ENCODE measurements around the gene EPN1.

EPN1 gene

GRCh38 chr19:55646889-55647731 lies 27.9 kb upstream of the EPN1 start:
- no peak for DNase-seq

GRCh38 chr19:55647732-55648584 lies 27.1 kb upstream of the EPN1 start, which contains the start of gene CCDC106:
TSS of gene CCDC106 (plus strand) at chr19:55648212. CDS start at chr19:55649047, 835 bp downstream.
- DNase-seq: peak; percentile 16

DNA sequence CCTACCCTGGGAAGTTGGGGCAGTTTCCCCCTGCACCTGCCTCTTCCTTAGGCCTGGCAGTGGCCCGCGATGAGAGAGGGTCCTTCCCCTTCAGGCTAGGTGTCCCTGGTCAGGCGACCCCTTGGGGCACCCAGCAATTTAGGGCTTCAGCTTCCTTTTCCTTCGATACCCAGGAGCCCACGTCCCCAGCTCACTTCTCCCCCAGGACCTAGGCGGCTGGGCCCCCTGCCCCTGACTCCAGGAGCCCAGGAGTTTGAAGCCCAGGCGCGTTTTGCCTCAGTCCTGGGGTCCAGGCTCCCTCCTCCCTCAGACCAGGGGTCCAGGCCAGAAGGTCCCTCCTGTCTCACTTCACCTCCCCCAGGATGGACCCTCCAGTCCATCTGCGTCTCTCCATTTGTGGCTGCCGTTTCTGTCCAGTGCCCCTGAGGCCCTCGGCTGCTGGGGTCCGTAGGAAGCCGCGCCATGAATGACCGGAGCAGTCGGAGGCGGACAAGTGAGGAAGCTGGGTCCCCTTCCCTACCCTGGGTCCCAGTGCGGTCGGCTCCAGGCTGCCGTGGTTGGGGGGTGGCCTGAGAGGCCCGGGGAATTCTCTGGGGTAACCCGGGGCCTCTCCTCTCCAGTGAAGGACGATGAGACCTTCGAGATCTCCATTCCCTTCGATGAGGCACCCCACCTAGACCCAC lies 26.3 kb upstream of the EPN1 start:
- DNase-seq: no peak

DNA sequence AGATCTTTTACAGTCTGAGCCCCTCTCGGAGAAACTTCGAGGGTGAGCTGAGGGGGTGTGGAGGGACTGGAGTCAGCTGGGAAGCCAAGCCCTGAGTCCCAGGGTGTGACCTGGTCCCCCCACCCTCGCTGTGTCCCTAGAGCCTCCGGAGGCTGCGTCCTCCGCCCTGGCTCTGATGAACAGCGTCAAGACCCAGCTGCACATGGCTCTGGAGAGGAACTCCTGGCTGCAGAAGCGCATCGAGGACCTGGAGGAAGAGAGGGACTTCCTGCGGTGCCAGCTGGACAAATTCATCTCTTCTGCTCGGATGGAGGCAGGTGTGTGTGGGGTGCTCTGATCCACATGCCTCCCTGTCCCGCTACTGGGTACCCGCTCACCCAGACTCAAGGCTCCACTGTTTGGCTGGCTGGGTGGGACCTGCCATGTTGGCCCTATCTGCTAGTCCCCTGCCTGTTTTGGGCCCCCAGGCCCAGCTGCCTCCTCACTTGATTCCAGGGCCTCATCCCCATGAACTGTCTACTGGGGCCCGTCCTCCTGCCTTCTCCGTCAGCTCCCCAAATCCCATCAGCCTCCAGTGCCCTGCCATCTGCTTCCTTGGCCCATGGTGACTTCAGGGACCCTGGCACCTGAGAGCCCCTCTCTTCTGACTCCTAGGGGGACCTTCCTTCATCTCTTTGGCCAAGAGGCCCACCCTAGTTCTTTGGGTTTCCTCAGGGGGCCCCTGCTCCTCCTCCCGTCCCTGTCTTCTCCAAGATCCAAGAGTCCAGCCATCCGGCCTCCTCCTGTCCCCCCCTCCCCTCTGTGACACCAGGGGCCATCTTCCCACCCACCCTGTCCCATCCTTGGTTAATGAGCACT lies 25.5 kb upstream of the EPN1 start:
- no peak for DNase-seq

DNA sequence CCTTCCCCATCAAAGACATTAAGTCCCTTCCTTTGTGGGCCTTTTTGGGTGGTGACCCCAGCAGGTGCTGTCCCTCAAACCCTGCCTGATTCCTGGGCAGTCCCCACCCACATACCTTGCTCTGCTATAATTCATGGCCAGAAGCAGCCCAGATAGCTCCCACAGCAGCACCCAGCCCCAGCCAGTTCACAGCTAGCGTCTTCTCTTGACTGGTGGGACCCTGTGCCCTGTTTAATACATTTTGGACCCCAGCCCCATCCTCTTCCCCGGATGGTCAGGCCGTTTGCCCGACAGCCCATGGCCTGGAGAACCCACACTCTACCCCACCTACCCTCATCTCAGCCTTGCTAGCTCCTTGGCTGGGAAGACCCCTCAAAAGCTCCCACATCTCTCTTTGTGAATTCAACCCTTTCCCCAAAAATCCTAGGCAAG lies 24.9 kb upstream of the EPN1 start:
- no peak for DNase-seq

DNA sequence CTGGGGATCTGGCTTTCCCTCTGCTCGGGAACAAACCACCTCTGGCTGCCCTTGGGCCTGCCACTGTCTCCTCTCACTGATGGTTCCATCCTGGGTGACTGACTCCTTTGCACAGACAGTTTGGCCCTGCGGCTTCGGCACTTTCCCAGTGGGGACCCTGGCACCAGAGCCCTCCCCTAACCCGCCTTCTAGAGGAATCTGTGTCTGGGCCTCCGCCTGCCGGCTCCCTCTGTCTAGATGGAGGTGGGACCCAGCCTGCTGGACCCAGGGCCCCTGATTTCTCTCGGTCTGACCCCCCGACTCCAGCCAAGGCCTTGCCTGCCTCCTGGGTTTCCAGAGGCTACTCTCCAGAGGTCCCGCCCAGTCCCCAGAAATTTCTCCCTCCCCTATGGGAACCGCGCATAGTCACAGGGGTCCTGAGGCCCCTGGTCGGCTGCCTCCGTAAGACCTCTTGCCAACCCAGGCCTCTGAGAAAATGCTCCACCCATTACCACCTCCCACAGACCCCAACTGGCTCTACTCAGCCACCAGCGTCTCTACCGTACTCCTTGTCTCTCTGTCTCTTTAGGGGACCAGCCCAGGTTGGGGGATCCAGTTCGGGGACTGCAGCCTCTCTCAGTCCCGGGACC lies 24.3 kb upstream of the EPN1 start:
- DNase-seq: no peak

DNA sequence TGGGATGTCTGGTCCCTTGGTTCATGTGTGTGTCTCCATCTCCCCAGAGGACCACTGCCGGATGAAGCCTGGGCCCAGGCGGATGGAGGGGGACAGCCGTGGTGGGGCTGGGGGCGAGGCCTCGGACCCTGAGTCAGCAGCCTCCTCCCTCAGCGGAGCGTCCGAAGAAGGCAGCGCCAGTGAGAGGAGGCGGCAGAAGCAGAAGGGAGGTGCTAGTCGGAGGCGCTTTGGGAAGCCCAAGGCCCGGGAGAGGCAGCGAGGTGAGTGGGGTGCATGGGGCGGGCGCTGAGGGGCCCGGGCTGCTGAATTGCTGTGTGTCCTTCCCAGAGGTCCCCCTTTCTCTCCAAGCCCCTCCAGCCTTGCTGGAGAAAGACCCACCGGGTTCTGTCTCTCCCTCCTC lies 23.8 kb upstream of the EPN1 start:
- DNase-seq: no peak

- no peak for DNase-seq
These were observed 22.5 kb upstream of the EPN1 start for GRCh38 chr19:55652311-55653128.

DNA sequence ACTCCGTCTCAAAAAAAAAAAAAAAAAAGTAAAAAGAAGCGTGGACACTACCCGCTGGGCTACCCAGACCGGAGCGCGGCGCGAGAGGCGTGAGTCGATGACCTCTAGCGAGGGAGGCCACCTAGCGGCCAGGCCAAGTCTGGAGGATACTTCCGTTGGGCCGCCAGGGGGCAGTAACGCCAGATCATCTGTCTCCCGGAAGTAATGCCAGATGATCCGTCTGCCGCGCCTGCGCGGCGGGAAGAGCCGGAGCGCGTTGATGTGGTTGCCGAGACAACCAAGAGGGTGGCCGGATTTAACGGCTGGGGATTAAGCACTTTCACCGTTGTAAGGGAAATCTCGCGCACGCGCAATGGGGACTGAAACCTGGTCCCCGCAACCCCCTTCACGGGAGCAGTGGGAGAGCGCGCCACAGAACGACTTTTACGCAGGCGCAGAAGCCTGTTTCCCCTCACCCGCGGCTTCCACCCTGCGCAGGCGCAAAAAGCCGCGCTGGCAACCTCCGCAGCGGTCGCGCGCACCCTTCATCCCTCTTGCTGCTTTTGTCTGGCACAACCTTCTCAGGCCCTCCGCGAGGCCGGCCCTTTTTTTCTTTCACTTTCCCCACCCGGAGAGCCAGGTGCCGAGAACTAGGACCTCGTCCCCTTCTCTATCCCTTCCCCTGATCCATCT lies 21.2 kb upstream of the EPN1 start:
- DNase-seq: peak; percentile 96

DNA sequence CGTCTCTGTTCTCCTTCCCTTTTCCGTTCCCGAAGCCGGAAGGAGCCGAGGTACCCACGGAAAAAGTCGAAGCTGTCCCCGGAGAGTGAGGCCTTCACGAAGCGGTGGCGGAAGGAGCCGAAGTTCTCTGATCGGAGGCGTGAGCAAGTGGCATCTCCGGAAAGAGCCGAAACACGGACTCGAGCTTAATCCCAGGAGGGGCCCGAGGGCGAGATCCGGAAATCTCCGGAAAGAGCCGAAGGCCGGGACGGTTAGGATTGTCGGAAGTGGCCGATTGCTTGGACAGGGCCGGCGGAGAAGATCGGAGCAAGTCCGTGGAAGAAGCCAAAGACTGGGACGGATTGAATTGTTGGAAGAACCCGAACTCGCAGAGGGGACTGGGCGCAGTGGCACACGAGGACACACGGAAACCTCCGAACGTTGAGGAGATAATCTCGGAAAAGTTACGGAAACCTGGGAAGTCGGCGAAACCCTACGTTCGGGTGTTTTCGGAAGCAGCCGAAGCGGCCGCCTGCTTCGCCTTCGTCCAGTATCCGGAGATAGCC lies 20.6 kb upstream of the EPN1 start:
- DNase-seq: peak; percentile 99

GRCh38 chr19:55654868-55655647 lies 20.0 kb upstream of the EPN1 start, which contains the start of gene U2AF2:
TSS of gene U2AF2 (plus strand) at chr19:55655035. CDS start at chr19:55655105, 70 bp downstream.
- peak; percentile 94 for DNase-seq

GRCh38 chr19:55655648-55656040 lies 19.4 kb upstream of the EPN1 start:
- no peak for DNase-seq

GRCh38 chr19:55656552-55656951 lies 18.5 kb upstream of the EPN1 start:
- DNase-seq: no peak

- peak; percentile 12 for DNase-seq
These were observed 17.9 kb upstream of the EPN1 start for GRCh38 chr19:55656988-55657747.

DNA sequence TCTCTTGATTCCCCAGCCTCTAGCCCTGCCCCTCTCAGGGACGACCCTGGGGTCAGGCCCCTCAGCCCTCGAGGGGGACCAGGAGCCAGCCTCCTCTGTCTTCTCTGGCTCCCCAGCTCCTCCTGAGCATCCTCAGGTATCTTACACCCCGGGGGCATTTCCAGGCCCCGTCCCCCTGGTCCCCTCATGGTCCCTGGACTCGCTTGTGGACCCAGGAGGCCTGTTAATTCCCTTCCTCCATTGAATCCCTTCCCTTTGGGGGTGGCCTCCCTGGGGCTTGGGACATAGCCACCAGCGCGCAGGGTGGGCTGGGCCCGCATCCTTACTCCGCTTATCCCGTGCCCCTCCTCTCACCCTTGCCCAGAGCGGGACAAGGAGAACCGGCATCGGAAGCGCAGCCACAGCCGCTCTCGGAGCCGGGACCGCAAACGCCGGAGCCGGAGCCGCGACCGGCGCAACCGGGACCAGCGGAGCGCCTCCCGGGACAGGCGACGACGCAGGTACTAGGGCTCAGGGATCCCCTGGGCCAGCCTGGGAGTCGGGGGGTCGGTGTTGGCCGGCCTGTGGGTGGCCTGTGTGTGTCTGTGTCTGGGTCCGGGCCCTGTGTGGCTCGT lies 16.1 kb upstream of the EPN1 start:
- no peak for DNase-seq

DNA sequence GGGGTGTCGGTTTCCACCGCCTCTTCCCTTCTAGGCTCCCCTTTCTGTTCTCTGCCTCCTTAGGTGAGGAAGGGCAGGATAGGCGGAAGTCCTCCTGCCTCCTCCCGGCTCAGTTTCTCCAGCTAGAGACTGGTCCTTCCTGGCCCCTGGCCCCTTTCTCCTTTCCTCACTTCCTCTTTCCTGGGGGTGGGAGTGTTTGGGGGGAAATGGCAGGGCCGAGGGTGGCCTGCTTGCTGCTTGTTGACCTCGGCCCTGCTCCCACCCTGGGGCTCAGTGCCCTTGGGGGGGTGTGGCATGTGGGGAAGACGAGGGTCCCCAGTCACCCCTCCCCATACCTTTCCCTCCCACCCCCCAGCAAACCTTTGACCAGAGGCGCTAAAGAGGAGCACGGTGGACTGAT lies 15.2 kb upstream of the EPN1 start:
- DNase-seq: no peak

DNA sequence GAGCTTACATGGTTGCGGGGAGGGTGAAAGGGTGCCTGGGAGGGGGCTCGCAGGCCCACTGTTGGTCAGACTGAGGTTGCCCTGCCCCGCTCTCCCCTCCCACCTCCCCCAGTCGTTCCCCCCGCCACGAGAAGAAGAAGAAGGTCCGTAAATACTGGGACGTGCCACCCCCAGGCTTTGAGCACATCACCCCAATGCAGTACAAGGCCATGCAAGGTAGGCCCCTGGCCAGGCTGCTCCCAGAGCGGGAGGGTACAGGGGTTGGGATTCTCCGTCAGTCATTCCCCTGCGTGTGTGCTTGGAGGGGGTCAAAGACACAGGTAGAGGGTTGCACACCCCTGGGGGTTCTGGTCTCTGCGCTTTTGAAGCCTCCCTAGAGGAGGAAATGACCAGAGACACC lies 14.6 kb upstream of the EPN1 start:
- DNase-seq: no peak

DNA sequence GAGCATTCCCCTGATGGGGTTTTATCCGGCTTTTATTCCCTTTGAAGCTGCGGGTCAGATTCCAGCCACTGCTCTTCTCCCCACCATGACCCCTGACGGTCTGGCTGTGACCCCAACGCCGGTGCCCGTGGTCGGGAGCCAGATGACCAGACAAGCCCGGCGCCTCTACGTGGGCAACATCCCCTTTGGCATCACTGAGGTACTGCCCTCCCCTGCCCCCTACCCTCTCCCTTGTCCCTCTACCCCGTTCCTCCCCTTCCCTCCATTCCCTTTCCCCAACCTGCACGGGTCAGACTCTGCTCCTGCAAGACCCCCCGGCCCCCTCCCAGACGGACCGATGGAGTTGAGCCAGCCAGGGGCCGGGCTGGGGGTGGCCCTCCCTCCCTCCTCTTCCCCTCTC lies 14.0 kb upstream of the EPN1 start:
- no peak for DNase-seq

Data from kidney glomerular epithelial cell (primary cell).